ENCODE results near the gene ALAD.

ALAD gene

DNA sequence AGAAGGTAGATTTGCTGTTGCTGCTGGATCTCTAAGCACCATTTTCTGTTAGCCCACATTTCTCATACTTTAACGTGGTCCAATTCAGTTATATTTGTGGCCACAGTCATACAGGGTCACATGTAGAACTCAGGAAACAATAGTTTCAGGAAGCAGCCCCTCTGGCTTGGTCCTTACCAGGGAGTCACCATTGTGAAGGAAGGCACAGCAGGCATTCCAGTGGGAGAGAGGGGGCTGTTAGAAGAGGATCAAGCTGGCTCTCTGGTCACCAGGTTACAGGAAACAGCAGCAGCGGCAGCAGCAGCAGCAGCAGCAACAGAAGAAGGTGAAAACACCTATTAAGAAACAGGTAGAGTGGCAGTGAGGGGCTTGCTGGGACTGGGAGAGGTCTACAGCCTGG lies 24.0 kb upstream of the ALAD start:
- Histone ChIP-seq H3F3A (ENCODE audit: insufficient read depth) (no peaks in the 10 kb centered on the region), H3K9me2 (replicated peaks; ENCODE audit: insufficient read depth, low read length) (no peaks in the 10 kb centered on the region), H4K20me1 (ENCODE audit: low read depth, low read length) (no peaks in the 10 kb centered on the region), H3K36me3 (ENCODE audit: low read length) (no peaks in the 10 kb centered on the region), H2AFZ (ENCODE audit: low read depth, low read length, severe bottlenecking) (no peak overlapping the region), H3K27me3 (ENCODE audit: low read length) (no peaks in the 10 kb centered on the region), H3K79me2 (ENCODE audit: insufficient read depth, low read length) (no peaks in the 10 kb centered on the region), H3K9me3 (ENCODE audit: insufficient read depth, low read length) (no peaks in the 10 kb centered on the region), H3K4me2 (ENCODE audit: low read depth, low read length, poor library complexity, severe bottlenecking) (no peak overlapping the region), H3K27ac (ENCODE audit: low read depth, low read length) (no peak overlapping the region), H3K4me3 (ENCODE audit: insufficient read depth, low read length, poor library complexity, severe bottlenecking) (no peak overlapping the region), H3K9ac (ENCODE audit: low read length) (no peak overlapping the region)
- TF ChIP-seq, protein P1, sequence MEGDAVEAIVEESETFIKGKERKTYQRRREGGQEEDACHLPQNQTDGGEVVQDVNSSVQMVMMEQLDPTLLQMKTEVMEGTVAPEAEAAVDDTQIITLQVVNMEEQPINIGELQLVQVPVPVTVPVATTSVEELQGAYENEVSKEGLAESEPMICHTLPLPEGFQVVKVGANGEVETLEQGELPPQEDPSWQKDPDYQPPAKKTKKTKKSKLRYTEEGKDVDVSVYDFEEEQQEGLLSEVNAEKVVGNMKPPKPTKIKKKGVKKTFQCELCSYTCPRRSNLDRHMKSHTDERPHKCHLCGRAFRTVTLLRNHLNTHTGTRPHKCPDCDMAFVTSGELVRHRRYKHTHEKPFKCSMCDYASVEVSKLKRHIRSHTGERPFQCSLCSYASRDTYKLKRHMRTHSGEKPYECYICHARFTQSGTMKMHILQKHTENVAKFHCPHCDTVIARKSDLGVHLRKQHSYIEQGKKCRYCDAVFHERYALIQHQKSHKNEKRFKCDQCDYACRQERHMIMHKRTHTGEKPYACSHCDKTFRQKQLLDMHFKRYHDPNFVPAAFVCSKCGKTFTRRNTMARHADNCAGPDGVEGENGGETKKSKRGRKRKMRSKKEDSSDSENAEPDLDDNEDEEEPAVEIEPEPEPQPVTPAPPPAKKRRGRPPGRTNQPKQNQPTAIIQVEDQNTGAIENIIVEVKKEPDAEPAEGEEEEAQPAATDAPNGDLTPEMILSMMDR (IDR thresholded peaks at IDR 0.05; ENCODE audit: insufficient read depth, low read length, poor library complexity, severe bottlenecking), result no peak
- TF ChIP-seq EZH2phosphoT487 (conservative IDR thresholded peaks at IDR 0.05; ENCODE audit: low read length), result no peak

GRCh38 chr9:113421726-113422125 lies 20.6 kb upstream of the ALAD start:
- no peak overlapping the region for H3K4me3 ChIP-seq (ENCODE audit: insufficient read depth, low read length, poor library complexity, severe bottlenecking)
- no peaks in the 10 kb centered on the region for H3K27me3 ChIP-seq (ENCODE audit: low read length)
- H4K20me1 ChIP-seq (ENCODE audit: low read depth, low read length), result no peaks in the 10 kb centered on the region
- H3K9ac ChIP-seq (ENCODE audit: low read length), result no peak overlapping the region
- no peaks in the 10 kb centered on the region for H3K36me3 ChIP-seq (ENCODE audit: low read length)
- H3F3A ChIP-seq (ENCODE audit: insufficient read depth), result no peaks in the 10 kb centered on the region
- H3K9me3 ChIP-seq (ENCODE audit: insufficient read depth, low read length), result no peaks in the 10 kb centered on the region
- no peak overlapping the region for H3K4me2 ChIP-seq (ENCODE audit: low read depth, low read length, poor library complexity, severe bottlenecking)
- TF ChIP-seq, protein P1 (IDR thresholded peaks at IDR 0.05; ENCODE audit: insufficient read depth, low read length, poor library complexity, severe bottlenecking), result no peak
- no peak for TF ChIP-seq EZH2phosphoT487 (conservative IDR thresholded peaks at IDR 0.05; ENCODE audit: low read length)
- no peaks in the 10 kb centered on the region for H3K9me2 ChIP-seq (replicated peaks; ENCODE audit: insufficient read depth, low read length)
- no peak overlapping the region for H2AFZ ChIP-seq (ENCODE audit: low read depth, low read length, severe bottlenecking)
- H3K27ac ChIP-seq (ENCODE audit: low read depth, low read length), result no peak overlapping the region
- no peaks in the 10 kb centered on the region for H3K79me2 ChIP-seq (ENCODE audit: insufficient read depth, low read length)

DNA sequence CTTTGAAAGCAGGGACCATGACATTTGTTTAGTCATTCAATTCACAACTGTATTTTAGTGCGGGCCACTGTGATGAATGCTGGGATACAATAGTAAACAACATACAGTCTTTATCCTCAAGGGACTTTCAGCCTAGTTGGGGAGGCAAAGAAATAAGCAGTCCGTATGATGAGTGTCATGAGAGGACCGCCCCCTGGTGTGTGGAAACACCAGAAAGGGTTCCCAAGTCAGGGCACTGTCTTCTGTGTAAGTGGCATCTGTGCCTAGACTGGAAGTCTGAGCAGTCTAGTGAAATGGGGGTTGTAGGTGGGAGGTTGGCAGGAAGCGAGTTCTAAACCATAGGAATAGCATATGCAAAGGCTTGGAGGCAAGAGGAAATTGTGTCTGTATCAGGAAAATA lies 16.3 kb upstream of the ALAD start:
- Histone ChIP-seq H3K36me3 (ENCODE audit: low read length) (no peaks in the 10 kb centered on the region), H3K27ac (ENCODE audit: low read depth, low read length) (no peak overlapping the region), H3F3A (ENCODE audit: insufficient read depth) (no peaks in the 10 kb centered on the region), H3K27me3 (ENCODE audit: low read length) (no peaks in the 10 kb centered on the region), H3K4me3 (ENCODE audit: insufficient read depth, low read length, poor library complexity, severe bottlenecking) (no peak overlapping the region), H3K4me2 (ENCODE audit: low read depth, low read length, poor library complexity, severe bottlenecking) (no peak overlapping the region), H3K79me2 (ENCODE audit: insufficient read depth, low read length) (no peaks in the 10 kb centered on the region), H3K9me2 (replicated peaks; ENCODE audit: insufficient read depth, low read length) (no peaks in the 10 kb centered on the region), H3K9me3 (ENCODE audit: insufficient read depth, low read length) (no peaks in the 10 kb centered on the region), H3K9ac (ENCODE audit: low read length) (no peak overlapping the region), H4K20me1 (ENCODE audit: low read depth, low read length) (no peaks in the 10 kb centered on the region), H2AFZ (ENCODE audit: low read depth, low read length, severe bottlenecking) (no peak overlapping the region)
- no peak for TF ChIP-seq EZH2phosphoT487 (conservative IDR thresholded peaks at IDR 0.05; ENCODE audit: low read length)
- TF ChIP-seq, protein P1 (IDR thresholded peaks at IDR 0.05; ENCODE audit: insufficient read depth, low read length, poor library complexity, severe bottlenecking), result no peak

All from SU-DHL-6 (cell line).